Measurements from ENCODE around the gene CLP1.

The CLP1 gene

DNA sequence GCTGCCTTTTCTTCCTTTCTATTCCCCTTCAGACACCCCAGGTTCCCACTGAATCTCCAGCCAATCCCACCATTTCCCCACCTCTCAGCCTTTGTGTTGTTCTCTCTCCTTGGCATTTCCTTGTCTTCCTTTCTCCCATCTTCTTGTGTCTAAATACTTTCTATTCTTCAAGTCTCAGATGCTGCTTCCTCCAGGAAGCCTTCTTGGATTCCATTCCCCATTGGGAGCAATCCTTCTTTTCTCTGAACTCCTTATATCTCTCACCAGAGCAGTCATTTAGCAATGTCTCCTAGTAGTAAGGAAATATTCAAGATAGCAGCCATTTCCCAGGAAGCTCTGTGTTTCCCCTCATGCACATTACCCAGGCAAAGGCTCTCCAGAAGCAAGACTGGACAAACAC lies 23.3 kb upstream of the CLP1 start:
- Mint-ChIP-seq H3K4me3 (no peak overlapping the region), H3K36me3 (no peaks in the 10 kb centered on the region), H3K27ac (no peak overlapping the region), H3K9me3 (no peaks in the 10 kb centered on the region), H3K4me1 (peaks cover 12 to 20% of the 10 kb centered on the region in 2 donors), H3K27me3 (peaks cover 54 to 67% of the 10 kb centered on the region in 2 donors)
- DNase-seq (no peak), ATAC-seq (replicated peaks) (no peak)

DNA sequence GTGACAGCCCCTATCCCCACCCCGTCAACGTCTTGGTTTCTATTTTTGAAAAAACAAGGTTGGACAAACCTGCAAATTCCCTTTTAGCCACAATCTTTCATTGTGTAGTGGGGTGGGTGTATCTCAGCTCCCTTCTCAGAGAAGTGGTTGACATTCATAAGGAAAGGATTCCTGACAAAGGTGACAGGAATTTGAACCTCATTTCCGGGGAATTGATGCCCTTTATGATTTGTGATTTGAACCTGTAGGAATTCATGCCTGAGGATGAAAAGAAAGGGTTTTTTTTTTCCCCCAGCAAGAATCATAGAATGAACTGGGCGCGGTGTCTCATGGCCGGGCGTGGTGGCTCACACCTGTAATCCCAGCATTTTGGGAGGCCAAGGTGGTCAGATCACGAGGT lies 22.3 kb upstream of the CLP1 start:
- H3K27ac Mint-ChIP-seq, result no peak overlapping the region
- no peaks in the 10 kb centered on the region for H3K9me3 Mint-ChIP-seq
- H3K4me1 Mint-ChIP-seq, result peaks cover 12 to 24% of the 10 kb centered on the region in 2 donors
- DNase-seq (no peak), ATAC-seq (replicated peaks) (no peak)
- no peak overlapping the region for H3K4me3 Mint-ChIP-seq
- H3K36me3 Mint-ChIP-seq, result no peaks in the 10 kb centered on the region
- peaks cover 53 to 65% of the 10 kb centered on the region in 2 donors for H3K27me3 Mint-ChIP-seq

DNA sequence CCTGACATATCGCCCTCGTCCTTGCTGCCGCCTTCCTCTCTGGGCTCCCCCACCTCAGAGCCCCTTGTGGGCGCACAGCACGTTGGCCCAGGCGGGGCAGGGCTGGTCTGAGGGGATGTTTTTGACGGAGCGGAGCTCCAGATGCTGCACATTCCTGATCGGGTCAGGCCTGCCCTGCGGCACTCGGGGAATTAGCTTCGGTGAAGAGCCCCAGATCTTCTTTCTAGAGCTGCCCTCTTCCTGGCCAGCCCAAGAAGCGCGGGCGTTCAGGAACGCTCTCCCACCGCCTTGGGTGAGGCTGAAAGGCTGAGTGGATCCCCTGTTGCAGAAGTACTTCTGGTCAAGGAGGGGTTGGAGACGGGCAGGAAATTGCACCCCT lies 19.9 kb upstream of the CLP1 start:
- peak overlapping the region; percentile 88 for H3K27ac Mint-ChIP-seq
- H3K36me3 Mint-ChIP-seq, result no peaks in the 10 kb centered on the region
- H3K4me3 Mint-ChIP-seq, result peak overlapping the region; percentile 88 to 90
- peaks cover 12 to 30% of the 10 kb centered on the region in 2 donors for H3K4me1 Mint-ChIP-seq
- no peak for ATAC-seq (replicated peaks)
- H3K9me3 Mint-ChIP-seq, result no peaks in the 10 kb centered on the region
- H3K27me3 Mint-ChIP-seq, result peaks cover 44% of the 10 kb centered on the region in 2 donors
- no peak for DNase-seq

DNA sequence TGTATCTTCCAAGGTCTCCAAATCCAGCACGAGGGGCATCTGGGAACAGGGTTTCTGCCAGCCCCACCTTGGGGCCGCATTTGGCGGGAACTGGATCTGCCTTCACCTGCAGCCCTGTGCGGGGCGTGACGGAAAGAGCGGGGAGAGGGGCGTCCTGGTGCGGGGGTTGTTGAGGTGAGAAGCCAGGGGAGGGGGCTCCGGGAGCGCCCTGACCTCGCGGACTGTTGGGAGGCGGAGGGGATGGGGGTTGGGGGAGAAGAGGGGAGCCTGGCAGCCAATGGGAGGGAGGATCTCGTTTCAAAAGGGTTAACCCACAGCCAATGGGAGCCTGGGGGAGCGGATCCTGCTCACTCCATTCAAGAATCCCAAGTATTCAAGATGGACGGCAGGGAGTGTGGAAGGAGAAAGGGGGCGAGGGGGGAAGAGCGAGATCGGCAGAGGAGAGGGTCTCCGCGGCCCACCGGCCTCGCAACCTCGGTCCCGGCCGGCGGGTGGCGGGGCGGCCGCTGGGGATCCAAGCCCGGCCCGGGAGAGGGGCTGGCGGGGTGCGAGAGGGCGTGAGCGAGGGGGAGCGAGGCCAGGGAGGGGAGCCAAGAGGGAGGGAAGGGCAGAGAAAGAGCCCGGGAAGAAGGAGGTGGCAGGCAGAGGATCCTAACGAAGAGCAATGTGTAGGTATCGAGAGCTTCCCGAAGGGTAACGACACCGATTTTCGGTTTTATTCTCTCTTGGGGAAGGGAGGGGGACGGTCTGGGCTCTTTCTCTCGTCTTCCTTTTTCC lies 19.4 kb upstream of the CLP1 start:
- H3K27me3 Mint-ChIP-seq, result peaks cover 42 to 46% of the 10 kb centered on the region in 2 donors
- H3K27ac Mint-ChIP-seq, result peak overlapping the region; percentile 88
- H3K4me1 Mint-ChIP-seq, result peaks cover 12 to 30% of the 10 kb centered on the region in 2 donors
- H3K9me3 Mint-ChIP-seq, result no peaks in the 10 kb centered on the region
- no peaks in the 10 kb centered on the region for H3K36me3 Mint-ChIP-seq
- DNase-seq, result no peak
- peak overlapping the region; percentile 88 to 90 for H3K4me3 Mint-ChIP-seq
- ATAC-seq (replicated peaks), result peak; percentile 41 to 54

DNA sequence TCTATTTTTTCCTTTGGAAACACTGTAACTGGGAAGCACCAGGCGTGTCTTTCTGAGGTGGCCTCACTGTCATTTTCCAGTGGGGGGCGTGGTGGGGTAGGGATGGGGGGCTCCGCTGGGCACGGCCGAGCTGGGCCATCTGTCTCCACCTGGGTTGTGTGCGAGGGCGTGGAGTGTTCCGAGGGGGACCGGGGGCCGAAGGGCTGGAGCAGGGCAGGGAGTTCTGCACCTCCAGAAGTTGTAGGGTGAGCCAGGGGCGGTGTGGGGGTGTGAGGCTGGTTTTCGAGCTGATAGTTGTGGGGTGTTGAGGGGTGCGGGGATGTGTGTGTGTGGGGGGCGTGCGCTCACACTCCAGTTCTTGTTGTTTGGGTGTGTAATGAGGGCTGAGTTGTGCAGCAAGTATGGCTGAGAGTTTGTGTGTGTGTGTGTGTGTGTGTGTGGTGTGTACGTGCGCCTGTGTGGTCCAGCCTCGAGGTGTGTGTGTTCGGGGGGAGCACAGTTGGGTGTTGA lies 18.7 kb upstream of the CLP1 start:
- Mint-ChIP-seq H3K36me3 (no peaks in the 10 kb centered on the region), H3K27me3 (peaks cover 43 to 48% of the 10 kb centered on the region in 2 donors), H3K9me3 (no peaks in the 10 kb centered on the region), H3K27ac (peak overlapping the region; percentile 63), H3K4me3 (peak overlapping the region; percentile 88 to 90), H3K4me1 (peaks cover 12 to 30% of the 10 kb centered on the region in 2 donors)
- peak; percentile 27 to 37 for ATAC-seq (replicated peaks)
- no peak for DNase-seq

DNA sequence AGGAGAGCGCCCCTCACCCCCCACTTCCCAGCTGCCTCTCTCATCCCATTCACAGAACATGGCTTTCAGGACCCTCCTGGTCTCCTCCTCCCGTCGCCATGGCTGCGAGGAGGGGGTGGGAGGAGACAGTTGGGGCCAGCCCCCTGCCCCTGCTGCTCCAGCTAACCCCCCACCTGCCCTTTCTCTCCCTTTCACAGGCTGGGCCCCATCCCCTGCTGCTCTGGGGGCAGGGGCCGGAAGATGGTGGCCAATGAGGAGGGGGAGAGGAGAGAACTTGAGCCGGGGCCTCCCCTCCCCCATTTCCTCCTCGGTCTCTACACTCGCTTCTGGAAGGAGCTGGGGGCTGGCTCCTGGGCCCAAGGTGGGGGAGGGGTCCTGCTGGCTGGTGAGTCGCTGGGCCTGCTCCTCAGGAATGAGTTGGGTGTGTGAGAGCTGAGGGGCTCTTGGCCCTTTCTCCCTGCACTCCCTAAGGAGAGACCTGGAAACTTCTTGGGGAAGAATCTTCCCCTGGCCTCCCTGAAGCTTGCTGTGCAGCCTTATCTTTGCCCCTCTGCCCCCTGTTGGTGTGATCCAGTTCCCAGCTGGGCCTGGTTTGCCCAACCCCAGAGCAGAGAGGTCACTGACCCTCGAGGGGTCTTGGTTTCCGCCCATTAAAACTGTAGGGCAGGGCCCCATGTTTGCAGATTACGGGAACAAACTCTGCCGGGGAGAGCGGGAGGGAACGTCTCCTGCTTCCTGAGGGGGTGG lies 18.1 kb upstream of the CLP1 start:
- DNase-seq (no peak), ATAC-seq (replicated peaks) (no peak)
- peaks cover 12 to 31% of the 10 kb centered on the region in 2 donors for H3K4me1 Mint-ChIP-seq
- H3K36me3 Mint-ChIP-seq, result no peaks in the 10 kb centered on the region
- H3K27me3 Mint-ChIP-seq, result peaks cover 38 to 43% of the 10 kb centered on the region in 2 donors
- H3K9me3 Mint-ChIP-seq, result no peaks in the 10 kb centered on the region
- peak overlapping the region; percentile 88 to 90 for H3K4me3 Mint-ChIP-seq
- H3K27ac Mint-ChIP-seq, result no peak overlapping the region

DNA sequence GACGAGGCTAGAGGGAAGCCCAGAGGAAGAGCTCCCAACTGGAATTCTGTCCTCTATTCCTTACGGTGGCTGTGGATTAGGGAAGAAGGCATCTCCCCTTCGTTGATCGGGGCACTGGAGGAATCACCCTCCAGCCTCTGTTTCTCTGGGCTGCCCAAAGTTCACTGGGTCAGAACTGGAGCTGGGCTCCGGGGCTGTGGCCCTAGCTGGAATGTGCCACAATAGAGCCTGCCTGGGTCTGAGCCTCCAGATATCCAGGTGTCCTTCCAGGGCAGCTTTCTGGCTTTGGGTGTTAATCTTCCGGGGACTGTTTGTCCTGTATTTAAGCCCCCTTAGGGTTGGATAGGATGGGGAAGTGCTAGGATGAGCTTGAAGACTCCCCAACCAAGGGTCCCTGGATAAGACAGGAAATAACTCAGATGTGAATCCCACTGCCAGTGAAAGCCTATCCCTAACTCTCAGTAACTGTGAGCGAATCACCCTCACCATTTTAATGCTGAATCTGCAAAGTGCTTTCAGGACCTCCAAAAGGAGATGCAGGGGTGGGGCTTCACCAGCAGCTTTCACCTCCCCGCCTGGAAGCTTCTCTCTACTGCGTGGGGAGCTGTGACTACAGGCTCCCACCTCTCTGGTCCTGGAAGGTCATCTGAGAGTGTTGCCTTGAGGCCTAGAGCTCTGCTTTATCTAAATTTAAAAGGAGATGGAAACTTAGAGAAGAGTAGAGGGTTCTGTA lies 17.3 kb upstream of the CLP1 start:
- no peak for ATAC-seq (replicated peaks)
- Mint-ChIP-seq H3K9me3 (no peaks in the 10 kb centered on the region), H3K27me3 (peaks cover 32 to 38% of the 10 kb centered on the region in 2 donors), H3K36me3 (no peaks in the 10 kb centered on the region), H3K27ac (no peak overlapping the region), H3K4me1 (peaks cover 14 to 38% of the 10 kb centered on the region in 2 donors), H3K4me3 (no peak overlapping the region)
- DNase-seq, result no peak

DNA sequence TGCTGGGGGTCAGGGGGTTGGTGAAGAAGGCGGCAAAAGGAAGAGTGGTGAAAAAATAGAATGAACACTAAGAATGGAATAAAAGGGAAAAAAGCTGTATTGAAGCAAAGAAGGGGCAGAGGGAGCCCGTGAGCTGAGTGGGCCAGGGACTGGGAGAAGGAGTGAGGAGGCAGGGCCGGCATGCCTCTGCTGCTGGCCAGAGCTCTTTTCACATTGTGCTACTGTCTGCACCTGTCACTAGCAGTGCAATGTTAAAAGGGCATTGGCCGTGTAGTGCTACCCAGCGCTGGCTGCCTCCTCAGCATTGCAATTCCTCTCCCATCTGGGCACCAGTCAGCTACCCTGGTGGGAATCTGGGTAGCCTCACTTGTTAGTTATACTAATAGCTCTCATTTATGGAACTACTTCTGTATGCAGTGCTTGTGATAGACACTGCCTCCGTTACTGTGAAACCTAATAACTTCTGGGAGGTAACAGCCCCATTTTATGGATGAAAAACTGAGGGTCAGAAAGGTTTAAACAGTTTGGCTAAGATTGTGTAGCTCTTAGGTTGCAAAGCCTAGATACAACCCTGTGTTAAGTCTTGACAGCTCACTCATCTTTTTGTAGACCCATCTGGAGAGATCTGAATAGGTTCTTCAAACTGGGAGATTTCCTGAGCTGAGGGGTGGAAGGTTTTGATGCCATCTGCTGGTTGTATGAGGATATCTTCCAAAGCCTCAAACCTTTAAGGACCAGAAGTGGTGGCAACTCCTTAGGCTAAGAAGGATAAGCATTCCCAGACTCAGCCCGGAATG lies 16.4 kb upstream of the CLP1 start:
- H3K4me3 Mint-ChIP-seq, result no peak overlapping the region
- H3K27ac Mint-ChIP-seq, result no peak overlapping the region
- no peaks in the 10 kb centered on the region for H3K9me3 Mint-ChIP-seq
- no peaks in the 10 kb centered on the region for H3K36me3 Mint-ChIP-seq
- H3K27me3 Mint-ChIP-seq, result peaks cover 41 to 46% of the 10 kb centered on the region in 2 donors
- ATAC-seq (replicated peaks), result no peak
- H3K4me1 Mint-ChIP-seq, result peaks cover 21 to 48% of the 10 kb centered on the region in 2 donors
- no peak for DNase-seq

DNA sequence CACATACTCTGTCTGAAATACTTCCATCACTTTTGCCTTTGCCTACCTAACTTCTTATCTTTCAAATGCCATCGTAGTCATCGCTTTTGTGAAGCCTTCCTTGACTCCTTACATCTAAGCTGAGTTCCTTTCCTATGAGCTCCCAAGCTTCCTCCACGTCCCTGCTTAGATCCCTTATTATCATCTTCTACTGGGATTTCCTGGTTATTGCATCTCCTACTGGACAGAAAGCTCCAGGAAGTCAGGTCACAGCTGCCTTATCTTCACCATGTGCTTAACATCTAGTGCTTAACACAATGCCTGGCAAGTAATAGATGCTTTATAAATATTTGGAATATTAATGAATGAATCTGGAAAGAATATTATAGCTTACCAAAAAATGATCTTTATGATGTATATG lies 13.8 kb upstream of the CLP1 start:
- Mint-ChIP-seq H3K36me3 (no peaks in the 10 kb centered on the region), H3K4me3 (no peak overlapping the region), H3K4me1 (peaks cover 37 to 59% of the 10 kb centered on the region in 2 donors), H3K9me3 (no peaks in the 10 kb centered on the region), H3K27ac (no peak overlapping the region), H3K27me3 (peaks cover 47 to 49% of the 10 kb centered on the region in 2 donors)
- DNase-seq, result no peak
- no peak for ATAC-seq (replicated peaks)

DNA sequence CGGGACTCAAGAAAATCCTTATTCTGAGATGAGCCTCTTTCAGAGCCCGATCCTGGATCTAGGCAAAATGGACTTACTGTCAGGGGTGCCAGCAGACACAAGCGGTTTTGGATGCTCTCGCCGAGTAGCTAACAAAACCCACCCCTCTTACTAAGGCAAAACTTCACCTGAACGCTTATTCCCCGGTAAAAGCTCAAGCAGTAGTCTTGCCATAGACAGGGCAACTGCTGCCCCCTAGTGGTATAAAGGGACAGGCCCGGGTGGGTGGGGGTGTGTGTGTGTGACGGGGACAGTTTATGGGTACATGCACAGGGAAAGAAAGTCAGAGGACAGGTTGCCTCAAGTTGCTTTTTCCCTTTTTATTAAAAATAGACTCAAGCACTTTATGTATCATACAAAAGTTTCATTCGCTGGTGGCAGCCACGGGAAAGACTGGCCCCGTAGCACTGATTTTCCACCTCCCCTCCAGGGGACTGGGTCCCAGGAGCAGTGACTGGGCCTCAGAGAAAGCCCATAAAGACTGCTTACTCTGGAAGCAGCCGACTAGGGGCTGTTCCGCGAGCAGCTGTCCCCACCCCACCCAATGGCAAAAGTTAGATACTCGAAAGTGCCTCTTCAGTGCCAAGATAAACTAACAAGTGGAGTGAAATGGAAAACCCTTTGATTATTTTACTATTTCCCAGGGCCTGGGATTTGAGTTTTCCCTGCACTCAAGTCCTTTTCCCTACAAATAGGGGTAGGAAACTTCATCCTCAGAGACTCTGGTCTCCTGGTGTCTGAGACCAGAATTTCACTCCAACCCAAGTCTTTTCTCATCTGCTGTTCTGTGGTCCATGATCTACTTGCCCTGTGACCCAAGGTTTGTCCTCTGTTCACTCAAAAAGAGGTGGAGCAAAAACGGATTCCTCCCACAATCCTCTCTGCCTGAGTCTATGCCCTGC lies 12.5 kb upstream of the CLP1 start:
- H3K4me3 Mint-ChIP-seq, result no peak overlapping the region
- peak; percentile 67 for DNase-seq
- H3K27ac Mint-ChIP-seq, result peak overlapping the region; percentile 70
- no peaks in the 10 kb centered on the region for H3K36me3 Mint-ChIP-seq
- H3K27me3 Mint-ChIP-seq, result peaks cover 53 to 56% of the 10 kb centered on the region in 2 donors
- H3K4me1 Mint-ChIP-seq, result peaks cover 45 to 62% of the 10 kb centered on the region in 2 donors
- peak; percentile 66 to 72 for ATAC-seq (replicated peaks)
- H3K9me3 Mint-ChIP-seq, result no peaks in the 10 kb centered on the region

DNA sequence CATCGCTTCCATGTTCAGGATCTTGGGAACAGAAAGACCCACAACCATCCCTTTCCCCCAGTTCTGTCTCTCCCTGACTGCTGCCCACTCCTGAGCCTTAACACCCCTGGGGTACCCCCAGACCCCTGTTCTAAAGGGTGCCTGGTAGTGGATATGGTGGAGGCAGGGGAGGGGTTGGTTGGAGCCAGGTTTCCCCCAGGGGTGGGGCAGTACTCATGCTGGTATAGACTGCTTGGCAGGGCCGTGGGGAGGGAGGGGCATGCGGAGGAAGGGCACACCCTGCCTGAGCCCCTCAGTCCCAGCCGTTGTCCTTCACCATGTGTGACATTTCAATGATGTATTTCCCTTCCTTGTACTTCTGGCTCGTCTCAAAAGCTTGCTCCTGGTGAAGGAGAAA lies 11.9 kb upstream of the CLP1 start:
- no peak for DNase-seq
- peak; percentile 17 to 33 for ATAC-seq (replicated peaks)
- peak overlapping the region; percentile 70 for H3K27ac Mint-ChIP-seq
- no peaks in the 10 kb centered on the region for H3K36me3 Mint-ChIP-seq
- H3K27me3 Mint-ChIP-seq, result peaks cover 58 to 63% of the 10 kb centered on the region in 2 donors
- peak overlapping the region; percentile 61 to 63 for H3K4me3 Mint-ChIP-seq
- H3K9me3 Mint-ChIP-seq, result no peaks in the 10 kb centered on the region
- H3K4me1 Mint-ChIP-seq, result peaks cover 46 to 63% of the 10 kb centered on the region in 2 donors

DNA sequence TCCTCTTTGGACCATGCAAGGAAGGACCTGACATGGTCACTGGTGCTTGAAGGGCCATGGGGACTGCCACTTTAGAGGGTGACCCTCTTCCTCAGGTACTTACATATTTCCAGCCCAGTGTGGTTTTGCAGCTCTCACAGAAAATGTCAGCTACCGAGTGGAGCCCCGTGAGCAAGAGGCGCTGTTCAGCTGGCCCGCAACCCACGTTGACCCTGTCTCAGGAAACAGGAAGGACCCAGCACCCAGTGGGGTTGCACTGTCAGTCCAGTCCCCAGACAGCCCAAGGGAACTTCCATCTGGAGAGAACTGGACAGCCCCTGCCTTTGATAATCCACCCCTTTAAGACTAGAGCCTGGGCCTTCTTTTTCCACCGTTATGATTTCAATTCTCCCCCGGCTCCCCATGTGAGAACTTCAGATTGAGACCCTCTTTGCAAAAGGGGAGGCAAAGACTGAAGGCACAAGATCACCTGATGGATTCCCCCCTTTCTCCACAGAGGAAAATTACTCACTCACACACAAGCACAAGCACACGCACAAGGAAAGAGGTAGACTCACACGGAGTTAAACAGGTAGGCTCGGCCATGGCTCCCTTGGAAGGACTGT lies 11.3 kb upstream of the CLP1 start:
- H3K4me3 Mint-ChIP-seq, result peak overlapping the region; percentile 61 to 63
- peak overlapping the region; percentile 63 for H3K27ac Mint-ChIP-seq
- peak; percentile 53 for DNase-seq
- H3K4me1 Mint-ChIP-seq, result peaks cover 46 to 58% of the 10 kb centered on the region in 2 donors
- H3K27me3 Mint-ChIP-seq, result peaks cover 65 to 69% of the 10 kb centered on the region in 2 donors
- no peaks in the 10 kb centered on the region for H3K9me3 Mint-ChIP-seq
- no peaks in the 10 kb centered on the region for H3K36me3 Mint-ChIP-seq
- peak; percentile 64 for ATAC-seq (replicated peaks)
